HG02588 (cell line): ENCODE measurements around the gene TEX13C.
A peak's percentile ranks its signal among the peaks of the same experiment; 100 is the strongest.
"Not testable (repeated sequence)": the region's sequence is repeated elsewhere in the genome, so short reads cannot be mapped to it uniquely, and the experiment has no call there.

Experiments used
- ATAC-seq: cut with Tn5 transposase; IDR thresholded peaks from one replicate; pipeline ENCODE4 v1.9.1; 2021; ENCODE audit warnings: mild to moderate bottlenecking, moderate library complexity; ENCODE audit not compliant: unreplicated experiment

The TEX13C gene

DNA sequence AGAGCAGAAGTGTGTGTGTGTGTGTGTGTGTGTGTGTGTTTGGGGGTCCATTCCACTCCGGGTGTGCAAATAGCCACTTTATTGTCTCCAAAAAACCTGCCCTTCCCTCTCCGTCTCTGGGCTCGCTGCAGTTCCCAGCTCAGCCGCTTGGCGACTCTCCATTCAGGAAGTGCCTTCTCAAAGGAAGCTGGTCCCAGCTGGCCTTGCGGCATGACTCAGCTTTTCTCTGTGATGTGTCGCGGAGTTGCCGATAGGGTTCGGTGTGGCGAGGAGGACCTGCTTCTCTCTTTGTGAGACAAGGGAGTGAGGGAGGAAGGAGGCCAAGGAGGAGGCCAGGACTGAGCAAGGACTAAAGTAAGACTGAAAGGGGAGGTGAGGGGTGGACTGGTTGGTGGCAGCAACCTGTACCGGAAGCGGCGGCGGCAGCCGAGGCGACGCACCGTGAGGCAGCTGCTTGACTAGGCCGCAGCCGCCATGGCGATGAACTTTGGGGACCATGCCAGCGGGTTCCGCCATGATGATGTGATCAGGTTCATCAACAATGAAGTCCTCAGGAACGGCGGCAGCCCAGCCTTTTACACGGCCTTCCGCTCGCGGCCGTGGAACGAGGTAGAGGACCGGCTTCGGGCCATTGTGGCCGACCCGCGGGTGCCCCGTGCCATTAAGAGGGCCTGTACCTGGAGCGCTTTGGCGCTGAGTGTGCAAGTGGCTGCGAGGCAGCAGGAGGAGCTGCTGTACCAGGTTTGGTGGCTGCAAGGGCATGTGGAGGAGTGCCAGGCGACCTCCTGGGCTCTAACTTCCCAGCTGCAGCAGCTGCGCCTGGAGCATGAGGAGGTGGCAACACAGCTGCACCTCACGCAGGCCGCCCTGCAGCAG is at the start of gene TEX13C:
Gene TEX13C, plus strand, starts transcription at position 226 of the 876 bp plus-strand sequence. Its CDS starts 249 bp downstream, at position 475.
- ATAC-seq = no peak

DNA sequence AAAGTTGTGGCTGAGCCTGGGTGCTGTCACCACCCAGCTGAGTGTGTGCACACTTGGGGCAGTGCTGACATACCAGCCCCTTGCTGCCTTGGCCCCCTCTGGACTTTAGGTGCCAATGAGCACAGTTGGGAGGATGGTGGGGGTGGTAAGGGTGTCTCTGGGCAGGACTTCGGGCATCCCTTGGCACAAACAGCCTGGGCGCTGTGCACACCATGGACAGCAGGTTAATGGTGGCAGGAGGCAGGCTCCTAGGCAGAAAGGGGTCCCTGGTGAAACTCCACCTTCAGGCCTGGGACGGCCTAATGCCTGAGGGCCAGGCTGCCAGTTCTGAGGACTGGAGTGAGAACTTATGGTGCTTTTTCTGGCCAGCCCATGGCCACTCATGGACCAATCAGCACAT is 32.4 kb upstream of the TEX13C start:
- no peak for ATAC-seq

DNA sequence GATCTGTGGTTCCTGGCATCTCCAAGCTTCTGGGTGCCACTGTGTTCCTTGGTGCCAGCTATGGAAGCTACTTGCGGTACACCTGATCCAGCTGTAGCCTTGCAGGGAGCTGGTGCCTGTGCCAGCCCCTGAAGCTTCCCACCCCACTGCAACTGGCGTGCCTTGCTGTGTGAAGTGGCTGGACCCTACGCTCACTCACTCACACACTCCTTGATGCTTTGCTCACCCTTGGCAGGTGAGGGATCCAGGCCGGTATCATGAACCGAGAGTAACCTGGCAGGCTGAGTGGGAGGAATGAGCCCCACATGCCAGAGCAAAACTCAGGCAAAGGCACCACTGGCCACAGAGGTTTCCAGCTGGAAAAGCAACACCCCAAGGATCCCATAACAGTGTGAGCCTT is 31.3 kb upstream of the TEX13C start:
- ATAC-seq = no peak

DNA sequence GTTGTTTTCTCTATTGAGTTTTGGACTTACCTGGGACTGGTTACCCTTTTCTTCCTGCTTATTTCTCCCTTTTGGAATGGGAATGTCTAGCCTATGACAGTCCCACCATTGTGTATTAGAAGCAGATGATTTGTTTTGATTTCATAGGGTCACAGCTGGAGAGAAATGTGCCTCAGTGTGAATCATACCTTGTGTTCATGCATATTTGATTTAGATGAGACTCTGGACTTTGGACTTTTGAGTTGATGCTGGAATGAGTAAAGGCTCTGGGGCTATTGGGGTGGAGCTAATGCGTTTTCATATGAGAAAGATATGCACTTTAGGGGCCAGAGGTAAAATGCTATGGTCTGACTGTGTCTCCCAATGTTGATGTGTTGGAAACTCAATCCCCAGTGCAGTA is 30.5 kb upstream of the TEX13C start:
- no peak for ATAC-seq

DNA sequence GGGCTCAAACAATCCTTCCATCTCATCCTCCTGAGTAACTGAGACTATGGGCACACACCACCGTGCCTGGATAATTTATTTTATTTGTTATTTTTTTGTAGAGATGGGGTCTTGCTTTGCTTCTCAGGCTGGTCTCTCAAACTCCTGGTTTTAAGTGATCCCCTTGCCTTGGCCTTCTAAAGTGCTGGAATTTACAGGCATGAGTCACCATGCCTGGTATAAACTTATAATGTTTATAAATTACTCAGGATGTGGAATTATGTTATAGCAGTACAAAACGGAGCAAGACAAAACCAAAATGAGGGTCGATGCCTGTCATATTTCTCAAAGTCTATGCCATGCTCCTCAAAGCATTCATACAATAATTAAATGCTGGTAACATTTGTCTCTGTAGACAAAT is 29.8 kb upstream of the TEX13C start:
- no peak for ATAC-seq

DNA sequence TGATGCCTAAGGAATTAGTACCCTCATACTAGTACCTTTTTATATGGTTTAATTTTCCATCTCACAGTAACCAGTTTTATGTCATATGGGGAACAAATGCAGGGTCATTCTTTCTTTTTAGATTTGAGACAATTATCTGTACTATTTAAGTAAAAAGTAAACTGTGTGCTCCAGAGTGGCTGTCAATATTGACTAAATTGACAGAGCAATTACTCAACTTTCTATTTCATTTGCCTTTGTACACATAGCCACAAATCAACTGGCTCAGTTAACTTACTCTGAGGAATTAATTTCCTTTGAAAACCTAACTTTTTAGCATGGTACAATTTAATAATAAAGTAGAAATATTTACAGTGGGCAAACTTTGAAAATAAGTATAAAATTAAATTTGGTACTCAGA is 28.5 kb upstream of the TEX13C start:
- no peak for ATAC-seq

DNA sequence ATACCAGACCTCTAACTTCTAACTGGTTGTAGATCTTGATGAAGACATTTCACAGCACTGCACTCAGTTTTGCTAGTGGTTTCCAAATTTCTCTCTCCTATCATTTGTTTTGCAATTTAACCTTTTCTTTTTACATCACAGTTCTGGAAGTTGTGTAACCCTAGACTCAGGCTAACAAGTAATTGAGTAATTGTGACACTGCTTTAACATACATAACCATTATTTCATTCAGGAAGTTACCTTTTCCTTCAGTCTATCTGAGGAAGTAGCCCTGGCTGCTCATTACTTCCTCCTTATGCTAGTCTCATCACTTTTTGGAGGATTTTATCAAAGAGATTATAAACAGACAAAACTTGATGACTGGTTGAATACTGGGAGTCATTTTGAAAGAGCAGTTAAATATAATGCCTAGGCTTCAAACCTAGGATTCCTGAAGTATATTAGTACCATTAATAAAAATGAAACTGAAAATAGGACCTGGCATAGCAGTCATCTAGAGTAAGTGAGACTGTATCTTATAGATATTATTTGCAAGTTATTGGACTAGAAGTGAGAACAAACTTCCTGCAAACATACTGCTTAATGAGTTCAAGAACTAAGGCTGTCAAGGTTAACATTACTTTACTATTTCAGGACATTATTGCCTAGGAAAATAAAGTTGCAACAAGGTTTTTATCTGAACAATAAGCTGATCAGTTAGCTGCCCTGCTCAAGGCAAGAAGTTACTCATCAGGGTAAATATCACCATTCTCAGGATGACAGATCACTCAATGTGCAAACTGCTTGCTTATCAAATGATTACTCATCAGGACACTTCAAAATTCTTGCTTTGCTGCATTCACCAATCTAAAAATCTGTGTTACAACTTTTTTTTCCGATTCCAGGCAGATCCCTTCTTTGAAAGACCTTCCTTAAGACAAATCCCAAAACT is 25.6 kb upstream of the TEX13C start:
- peak; percentile 61 for ATAC-seq

DNA sequence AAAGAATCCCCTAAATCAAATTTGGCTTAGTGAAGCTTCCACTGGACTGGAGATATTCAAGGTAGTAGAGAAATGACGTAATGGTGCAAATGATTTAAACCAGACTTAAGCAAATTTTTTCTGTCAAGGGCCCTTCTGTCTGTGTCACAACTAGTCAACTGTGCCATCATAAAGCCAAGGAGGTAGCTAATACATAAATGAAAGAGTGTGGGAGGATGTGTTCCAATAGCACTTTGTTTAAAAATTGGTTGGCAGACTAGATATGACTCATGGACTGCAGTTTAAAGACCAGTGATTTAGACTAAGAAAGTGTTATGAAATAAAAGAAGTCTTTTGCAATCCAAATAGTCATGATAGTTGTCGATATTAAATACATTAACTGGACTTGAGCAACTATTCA is 24.3 kb upstream of the TEX13C start:
- peak; percentile 81 for ATAC-seq

DNA sequence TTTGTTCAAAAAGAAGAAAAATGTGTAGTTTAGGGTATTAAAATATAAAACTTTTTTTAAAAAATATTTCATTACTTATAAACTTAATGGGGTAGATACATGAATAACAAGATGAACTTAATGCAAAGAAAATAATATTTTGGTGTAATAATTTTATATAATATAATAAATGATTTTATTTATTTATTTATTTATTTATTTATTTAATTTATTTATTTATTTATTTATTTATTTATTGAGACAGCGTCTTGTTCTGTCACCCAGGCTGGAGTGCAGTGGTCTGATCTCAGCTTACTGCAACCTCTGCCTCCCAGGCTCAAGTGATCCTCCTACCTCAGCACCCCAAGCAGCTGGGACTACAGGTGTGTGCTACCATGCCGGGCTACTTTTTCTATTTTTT is 20.8 kb upstream of the TEX13C start:
- no peak for ATAC-seq

DNA sequence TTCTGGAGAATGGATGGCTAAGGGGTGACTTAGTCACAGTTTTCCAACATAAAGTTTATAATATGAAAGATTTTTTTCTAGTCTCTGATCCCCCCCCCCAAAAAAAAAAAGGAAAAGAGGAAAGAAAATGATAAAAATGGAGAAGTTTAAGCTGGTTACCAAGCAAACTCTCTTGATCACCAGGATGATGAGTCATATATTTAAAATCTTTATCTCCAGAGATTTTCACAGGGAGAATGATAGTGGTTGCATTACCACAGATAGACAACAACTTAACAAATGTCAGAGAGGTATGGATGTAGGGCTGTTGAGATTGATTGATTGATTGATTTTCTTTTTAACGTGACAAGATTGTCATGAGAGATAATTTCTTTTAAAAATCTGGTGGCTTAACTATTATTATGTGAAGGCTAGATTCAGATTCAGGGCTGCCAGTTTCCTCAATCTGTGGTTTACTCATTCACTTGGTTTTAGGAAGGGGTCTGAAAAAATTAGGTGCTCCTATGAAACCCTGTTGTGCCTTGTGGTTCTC is 13.3 kb upstream of the TEX13C start:
- ATAC-seq = no peak

DNA sequence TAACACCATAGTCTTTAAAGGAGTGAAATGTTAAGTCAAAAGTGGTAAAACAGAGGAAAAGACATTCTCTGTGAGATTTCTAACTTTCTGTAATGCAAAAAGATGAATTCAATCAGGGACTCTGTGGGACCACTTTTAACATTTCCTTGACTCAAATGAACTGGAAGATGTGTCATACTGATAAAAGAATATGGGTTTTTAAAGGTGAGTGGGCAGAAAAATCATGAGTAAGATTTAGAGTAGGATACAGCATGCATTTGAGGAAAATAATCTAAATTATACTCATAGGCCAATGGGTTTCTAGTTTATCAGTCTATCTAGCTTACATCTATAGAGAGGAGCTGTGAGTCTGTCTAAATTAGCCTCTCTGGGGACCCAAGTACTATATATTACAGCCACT is 11.0 kb upstream of the TEX13C start:
- no peak for ATAC-seq

DNA sequence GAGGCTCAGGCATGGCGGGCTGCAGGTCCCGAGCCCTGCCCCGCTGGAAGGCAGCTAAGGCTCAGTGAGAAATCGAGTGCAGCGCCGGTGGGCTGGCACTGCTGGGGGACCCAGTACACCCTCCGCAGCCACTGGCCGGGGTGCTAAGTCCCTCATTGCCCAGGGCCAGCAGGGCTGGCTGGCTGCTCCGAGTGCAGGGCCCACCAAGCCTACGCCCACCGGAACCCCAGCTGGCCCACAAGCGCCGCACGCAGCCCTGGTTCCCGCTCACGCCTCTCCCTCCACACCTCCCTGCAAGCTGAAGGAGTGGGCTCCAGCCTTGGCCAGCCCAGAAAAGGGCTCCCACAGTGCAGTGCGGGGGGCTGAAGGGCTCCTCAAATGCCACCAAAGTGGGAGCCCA is 505 bp upstream of the TEX13C start:
- ATAC-seq = not testable (repeated sequence)

DNA sequence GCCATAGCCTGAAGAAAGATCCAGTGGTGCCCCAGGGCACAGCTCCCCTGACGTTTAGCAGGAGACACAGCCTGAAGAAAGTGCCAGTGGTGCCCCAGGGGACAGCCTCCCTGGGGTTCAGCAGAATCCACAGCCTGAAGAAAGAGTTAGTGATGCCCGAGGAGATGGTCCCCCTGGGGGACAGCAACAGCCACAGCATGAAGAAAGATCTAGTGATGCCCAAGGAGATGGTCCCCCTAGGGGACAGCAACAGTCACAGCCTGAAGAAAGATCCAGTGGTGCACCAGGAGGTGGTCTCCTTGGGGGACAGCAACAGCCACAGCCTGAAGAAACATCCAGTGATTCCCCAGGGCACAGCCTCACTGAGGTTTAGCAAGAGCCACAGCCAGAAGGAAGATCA is 2.8 kb downstream of the TEX13C start:
- ATAC-seq = no peak

DNA sequence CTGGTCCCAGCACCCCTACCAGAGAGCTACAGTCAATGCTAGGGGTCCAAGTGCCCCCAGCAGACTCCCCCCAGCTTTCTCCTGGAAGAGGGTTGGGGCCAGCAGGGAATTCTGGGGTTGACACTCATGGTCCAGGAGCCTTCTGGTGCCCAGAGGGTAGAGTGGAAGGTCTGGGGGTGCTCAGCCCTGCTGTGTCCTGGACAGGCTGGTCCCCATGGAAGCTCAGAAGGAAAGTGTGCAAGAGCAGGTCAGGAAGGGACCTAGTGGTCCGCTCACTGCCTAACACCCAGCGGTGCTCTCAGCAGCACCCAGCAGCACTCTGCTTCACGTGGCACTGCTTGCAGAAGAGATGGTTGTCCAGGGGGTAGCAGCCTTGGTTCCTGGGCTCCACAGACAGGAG is 6.9 kb downstream of the TEX13C start:
- no peak for ATAC-seq

DNA sequence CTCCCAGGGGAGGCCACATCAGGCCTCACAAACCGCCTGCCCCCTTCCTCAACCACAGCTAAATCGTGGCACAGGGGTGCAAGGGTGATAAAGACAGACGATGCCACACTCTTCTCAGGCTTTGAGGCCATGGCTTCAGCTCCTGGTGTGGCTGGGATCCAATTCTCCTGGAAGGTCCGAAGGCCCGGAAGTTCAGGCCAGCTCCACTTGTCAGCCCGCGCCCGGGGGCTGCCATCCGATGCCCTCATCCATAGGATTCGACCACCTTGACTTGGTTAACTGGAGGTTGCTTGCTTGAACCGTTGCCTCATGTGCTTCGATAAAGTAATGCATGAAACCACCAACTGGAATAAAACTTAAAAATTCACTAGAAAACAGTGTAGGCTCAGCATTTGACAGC is 8.2 kb downstream of the TEX13C start:
- ATAC-seq = no peak

DNA sequence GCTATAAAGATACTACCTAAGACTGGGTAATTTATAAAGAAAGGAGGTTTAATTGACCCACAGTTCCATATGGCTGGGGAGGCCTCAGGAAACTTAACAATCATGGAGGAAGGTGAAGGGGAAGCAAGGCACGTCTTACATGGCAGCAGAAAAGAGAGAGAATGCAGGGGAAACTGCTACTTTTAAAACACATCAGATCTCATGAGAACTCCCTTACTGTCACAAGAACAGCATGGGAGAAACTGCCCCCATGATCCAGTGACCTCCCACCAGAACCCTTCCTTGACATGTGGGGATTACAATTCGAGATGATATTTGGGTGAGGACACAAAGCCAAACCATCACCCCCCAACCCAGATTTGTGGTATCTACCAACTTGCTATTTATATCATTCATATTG is 13.9 kb downstream of the TEX13C start:
- ATAC-seq = no peak

DNA sequence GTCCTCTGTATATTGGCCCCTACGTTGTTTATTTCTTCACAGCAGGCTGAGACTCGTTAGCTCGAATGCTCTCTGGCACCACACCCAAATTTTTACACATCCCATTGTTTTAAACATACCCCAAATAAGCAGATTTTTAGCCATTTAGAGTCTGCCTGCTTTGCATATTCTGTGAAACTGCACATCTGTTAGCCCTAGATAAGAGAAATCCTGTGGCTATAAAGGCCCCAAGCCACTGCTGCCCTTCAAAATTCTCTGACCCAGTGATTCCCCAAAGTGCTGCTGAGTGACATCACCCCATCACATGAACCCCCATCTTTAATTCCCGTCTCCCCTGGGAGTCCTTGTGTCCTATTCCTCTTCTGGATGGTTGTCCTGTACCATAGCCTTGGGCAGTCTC is 20.8 kb downstream of the TEX13C start:
- no peak for ATAC-seq

DNA sequence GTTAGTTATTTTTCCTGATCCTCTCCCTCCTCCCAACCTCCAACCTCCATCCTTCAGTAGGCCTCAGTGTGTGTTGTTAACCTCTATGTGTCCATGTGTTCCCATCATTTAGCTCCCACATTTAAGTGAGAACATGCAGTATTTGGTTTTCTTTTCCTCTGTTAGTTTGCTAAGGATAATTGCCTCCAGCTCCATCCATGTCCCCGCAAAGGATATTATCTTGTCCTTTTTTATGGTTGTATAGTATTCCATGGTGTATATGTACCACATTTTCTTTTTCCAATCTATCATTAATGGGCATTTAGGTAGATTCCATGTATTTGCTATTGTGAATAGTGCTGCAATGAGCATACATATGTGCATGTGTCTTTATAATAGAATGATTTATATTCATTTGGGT is 54.5 kb downstream of the TEX13C start:
- ATAC-seq = no peak
